Uterus (tissue), 4 donors: ENCODE data around the gene PLEKHG2. TPM values are rescaled to one million over a fixed set of nuclear protein-coding genes. Genes with fewer than 3 reads are reported as not detected.
A peak's percentile ranks its signal among the peaks of the same experiment; 100 is the strongest.

ENCODE experiments used
- DNase-seq, 2 donors: peaks; one replicate each; pipeline ENCODE4 v3.0.0-alpha.2; 2019 to 2020
- H3K27ac ChIP-seq, 2 donors: fragments of 200-600 bp; sonication (generic); 1 replicate in 1 of 2; 2 replicates in 1 of 2; pipeline ENCODE4 v1.5.1; 2016 to 2018
- H3K27me3 ChIP-seq, 2 donors: fragments of 200-600 bp; sonication (generic); one replicate each; pipeline ENCODE4 v1.5.1; 2018 to 2019; ENCODE audit warnings: control low read depth in 1 of 2
- H3K36me3 ChIP-seq, 2 donors: fragments of 200-600 bp; sonication (generic); one replicate each; pipeline ENCODE4 v1.5.1; 2019; ENCODE audit warnings: control low read depth in 1 of 2
- H3K4me1 ChIP-seq, 2 donors: fragments of 200-600 bp; sonication (generic); one replicate each; pipeline ENCODE4 v1.5.1; 2018 to 2019; ENCODE audit warnings: control low read depth in 1 of 2
- H3K4me3 ChIP-seq, 2 donors: fragments of 200-600 bp; sonication (generic); 1 replicate in 1 of 2; 2 replicates in 1 of 2; pipeline ENCODE4 v1.5.1; 2018 to 2019; ENCODE audit warnings: mild to moderate bottlenecking in 1 of 2
- H3K9me3 ChIP-seq, 2 donors: fragments of 200-600 bp; sonication (generic); one replicate each; pipeline ENCODE4 v1.5.1; 2019; ENCODE audit warnings: control low read depth in 1 of 2
- POLR2A ChIP-seq, 2 donors: fragments of 450-650 bp; IDR thresholded peaks; one replicate each; pipeline ENCODE4 v1.6.1; 2016; ENCODE audit warnings: antibody characterized with exemption in 2 of 2, mild to moderate bottlenecking in 1 of 2, moderate library complexity in 1 of 2
- intact Hi-C: fragments of 100-400 bp; cut with DNase I; formaldehyde crosslinking; loops from one replicate; pipeline ENCODE4 v1.15.1; 2023; ENCODE audit warnings: low total_unique reads
- total RNA-seq, 4 donors: library from RNA; depleted of rRNA in 3 of 4; stranded (reverse); fragments of >200 nt in 3 of 4; gene quantifications; one replicate each; pipeline versions ENCODE4 v1.1.0 to v1.2.4, GENCODE V29; 2014 to 2023
- TF ChIP-seq, protein P1 (sequence below), 4 experiments: fragments of 200-600 bp in 2 of 4; fragments of 450-650 bp in 2 of 4; sonication (generic) in 2 of 4; IDR thresholded peaks; one replicate each; pipeline ENCODE4 v1.5.1; 2016 to 2019; ENCODE audit warnings: antibody characterized with exemption in 4 of 4, mild to moderate bottlenecking in 2 of 4, moderate library complexity in 1 of 4
- donor health status: DM: yes; HTN: yes; CAD: no.

The PLEKHG2 gene, protein sequence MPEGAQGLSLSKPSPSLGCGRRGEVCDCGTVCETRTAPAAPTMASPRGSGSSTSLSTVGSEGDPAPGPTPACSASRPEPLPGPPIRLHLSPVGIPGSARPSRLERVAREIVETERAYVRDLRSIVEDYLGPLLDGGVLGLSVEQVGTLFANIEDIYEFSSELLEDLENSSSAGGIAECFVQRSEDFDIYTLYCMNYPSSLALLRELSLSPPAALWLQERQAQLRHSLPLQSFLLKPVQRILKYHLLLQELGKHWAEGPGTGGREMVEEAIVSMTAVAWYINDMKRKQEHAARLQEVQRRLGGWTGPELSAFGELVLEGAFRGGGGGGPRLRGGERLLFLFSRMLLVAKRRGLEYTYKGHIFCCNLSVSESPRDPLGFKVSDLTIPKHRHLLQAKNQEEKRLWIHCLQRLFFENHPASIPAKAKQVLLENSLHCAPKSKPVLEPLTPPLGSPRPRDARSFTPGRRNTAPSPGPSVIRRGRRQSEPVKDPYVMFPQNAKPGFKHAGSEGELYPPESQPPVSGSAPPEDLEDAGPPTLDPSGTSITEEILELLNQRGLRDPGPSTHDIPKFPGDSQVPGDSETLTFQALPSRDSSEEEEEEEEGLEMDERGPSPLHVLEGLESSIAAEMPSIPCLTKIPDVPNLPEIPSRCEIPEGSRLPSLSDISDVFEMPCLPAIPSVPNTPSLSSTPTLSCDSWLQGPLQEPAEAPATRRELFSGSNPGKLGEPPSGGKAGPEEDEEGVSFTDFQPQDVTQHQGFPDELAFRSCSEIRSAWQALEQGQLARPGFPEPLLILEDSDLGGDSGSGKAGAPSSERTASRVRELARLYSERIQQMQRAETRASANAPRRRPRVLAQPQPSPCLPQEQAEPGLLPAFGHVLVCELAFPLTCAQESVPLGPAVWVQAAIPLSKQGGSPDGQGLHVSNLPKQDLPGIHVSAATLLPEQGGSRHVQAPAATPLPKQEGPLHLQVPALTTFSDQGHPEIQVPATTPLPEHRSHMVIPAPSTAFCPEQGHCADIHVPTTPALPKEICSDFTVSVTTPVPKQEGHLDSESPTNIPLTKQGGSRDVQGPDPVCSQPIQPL (N-terminal part only)
- 100 to 1,000 TPM in 1 of 4 donors, 10 to 100 TPM in 1, 1 to 10 TPM in 2; 5.1 to 120 (median 21.6) TPM for total RNA-seq

DNA sequence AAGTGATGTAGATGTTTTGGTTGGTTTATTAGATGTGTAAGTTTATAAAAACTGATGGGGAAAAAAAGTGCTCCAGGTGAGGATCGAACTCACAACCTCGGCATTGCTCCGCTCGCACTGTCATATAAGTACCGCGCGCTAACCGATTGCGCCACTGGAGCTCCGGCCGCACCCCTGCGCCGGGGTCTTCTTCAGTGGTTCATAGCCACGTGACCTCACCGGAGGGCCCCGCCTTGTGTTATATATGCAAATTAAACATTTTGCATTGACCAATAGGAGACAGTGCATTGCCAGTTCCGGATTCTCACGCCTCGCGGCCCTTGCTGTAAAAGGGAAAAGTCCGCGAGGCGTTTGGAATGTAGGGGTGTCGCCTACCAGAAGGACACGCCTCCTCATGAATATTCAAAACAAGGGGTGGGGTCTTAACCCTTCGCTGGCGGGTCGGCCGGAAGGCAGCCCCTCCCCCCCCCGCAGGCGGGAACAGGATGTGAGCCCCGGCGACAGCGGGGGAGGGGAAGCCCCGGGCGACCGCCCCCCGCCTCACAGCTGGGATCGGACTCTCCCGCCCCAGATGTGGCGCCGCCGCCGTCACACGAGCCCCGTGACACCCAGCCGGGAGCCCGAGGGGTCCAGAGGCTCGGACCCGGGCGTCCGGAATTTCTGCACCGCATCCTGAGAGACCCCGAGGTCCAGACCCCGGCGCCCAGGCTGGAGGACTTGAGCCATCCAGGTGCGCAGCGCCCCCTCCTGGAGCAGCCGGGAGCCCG is at the start of gene PLEKHG2:
TSS of gene PLEKHG2 (plus strand) at position 570 of the 767 bp plus-strand sequence. CDS start 1,418 bp downstream, outside the sequence.
- no peaks in the 10 kb centered on the region for H3K36me3 ChIP-seq
- peaks cover 0 to 18% of the 10 kb centered on the region in 2 donors for H3K4me1 ChIP-seq
- TF ChIP-seq, protein P1, sequence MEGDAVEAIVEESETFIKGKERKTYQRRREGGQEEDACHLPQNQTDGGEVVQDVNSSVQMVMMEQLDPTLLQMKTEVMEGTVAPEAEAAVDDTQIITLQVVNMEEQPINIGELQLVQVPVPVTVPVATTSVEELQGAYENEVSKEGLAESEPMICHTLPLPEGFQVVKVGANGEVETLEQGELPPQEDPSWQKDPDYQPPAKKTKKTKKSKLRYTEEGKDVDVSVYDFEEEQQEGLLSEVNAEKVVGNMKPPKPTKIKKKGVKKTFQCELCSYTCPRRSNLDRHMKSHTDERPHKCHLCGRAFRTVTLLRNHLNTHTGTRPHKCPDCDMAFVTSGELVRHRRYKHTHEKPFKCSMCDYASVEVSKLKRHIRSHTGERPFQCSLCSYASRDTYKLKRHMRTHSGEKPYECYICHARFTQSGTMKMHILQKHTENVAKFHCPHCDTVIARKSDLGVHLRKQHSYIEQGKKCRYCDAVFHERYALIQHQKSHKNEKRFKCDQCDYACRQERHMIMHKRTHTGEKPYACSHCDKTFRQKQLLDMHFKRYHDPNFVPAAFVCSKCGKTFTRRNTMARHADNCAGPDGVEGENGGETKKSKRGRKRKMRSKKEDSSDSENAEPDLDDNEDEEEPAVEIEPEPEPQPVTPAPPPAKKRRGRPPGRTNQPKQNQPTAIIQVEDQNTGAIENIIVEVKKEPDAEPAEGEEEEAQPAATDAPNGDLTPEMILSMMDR (IDR thresholded peaks at IDR 0.05): peak; percentile 85 to 90 (median 90)
- TF ChIP-seq POLR2A (IDR thresholded peaks at IDR 0.05): peak; percentile 29 to 58
- intact Hi-C loops: no loop called here
- DNase-seq: peak; percentile 98 to 99
- H3K4me3 ChIP-seq: peak within 1 kb of the TSS; percentile 83 to 98
- no peaks in the 10 kb centered on the region for H3K27me3 ChIP-seq
- H3K27ac ChIP-seq: peak within 1 kb of the TSS; percentile 99 to 100
- no peaks in the 10 kb centered on the region for H3K9me3 ChIP-seq

DNA sequence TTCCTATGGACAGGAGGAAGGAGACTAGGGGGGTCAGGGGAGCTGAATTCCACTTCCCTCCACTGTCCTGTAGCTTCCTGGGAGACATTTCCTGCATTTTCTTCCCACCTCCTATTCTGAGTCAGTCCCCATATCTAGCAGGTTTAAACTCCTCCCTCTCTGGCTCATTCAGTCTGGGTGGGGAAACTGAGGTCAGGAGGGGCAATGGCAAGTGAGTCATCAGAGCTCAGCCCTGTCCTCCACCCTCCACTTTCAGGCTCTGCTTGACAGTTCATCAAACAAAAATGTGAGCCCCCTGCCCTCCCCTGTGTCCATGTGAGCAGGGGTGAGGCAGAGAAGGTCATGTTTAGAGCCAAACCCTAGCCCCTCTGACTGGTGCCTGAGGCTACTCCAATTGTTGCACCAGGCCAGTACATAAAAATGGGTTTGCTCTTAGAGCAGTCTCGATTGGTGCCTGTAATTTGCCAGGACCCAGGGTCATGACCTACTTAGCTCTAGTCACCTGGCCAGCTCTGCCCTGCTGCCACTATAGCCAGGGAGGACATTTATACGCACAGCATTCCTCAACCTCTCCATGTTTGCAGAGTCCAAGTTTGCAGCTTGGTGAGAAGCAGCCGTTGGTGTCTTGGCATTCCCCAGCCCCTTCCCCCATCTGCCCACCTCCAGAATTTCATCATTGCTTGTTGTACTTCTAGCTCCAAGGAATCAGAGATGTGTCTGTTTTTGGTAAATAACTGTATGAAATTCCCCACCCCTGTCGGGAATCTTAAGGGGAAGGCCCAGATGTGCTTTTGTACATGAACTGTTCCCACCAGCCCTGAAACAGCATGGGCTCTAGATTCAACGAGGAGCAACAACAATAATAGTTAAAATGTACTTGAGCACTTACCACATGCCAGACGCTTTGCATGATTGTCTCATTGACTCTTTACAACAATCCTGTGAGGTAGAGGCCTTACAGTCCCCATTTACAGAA is 49.5 kb upstream of the PLEKHG2 start:
- Histone ChIP-seq H3K4me3 (no peak overlapping the region), H3K4me1 (peaks cover 0 to 9% of the 10 kb centered on the region in 2 donors), H3K9me3 (no peaks in the 10 kb centered on the region), H3K27ac (peak overlapping the region; percentile 36 to 68), H3K36me3 (no peaks in the 10 kb centered on the region), H3K27me3 (no peaks in the 10 kb centered on the region)
- TF ChIP-seq POLR2A (IDR thresholded peaks at IDR 0.05): no peak
- TF ChIP-seq, protein P1 (IDR thresholded peaks at IDR 0.05): no peak
- intact Hi-C loops: no loop called here
- DNase-seq: peak in 1 of 2 donors; percentile 54

DNA sequence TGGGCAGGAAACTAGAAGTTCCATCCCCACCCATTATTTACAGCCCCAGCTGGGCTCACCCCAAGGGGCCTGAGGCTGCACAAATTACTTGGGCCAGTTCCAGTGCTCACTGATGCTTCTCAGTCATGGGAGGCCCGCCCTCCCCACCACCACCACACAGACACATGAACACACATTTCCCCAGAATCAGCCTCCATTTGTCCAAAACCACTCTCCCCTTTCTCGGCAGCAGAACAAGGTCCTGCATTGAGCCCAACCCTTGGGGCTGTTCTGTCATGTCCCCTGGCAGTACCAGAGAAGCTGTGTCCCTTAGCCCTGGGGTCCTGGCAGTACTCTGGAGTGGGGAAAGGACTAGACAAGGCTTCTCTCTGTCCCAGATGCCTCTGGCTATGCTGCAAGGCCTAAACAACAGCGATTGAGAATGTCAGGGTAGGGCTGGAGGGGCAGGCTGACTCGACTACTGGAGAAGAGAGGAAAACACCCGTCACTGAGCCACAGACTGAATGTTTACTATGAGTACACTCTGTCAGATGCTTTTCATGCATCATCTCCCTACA is 48.5 kb upstream of the PLEKHG2 start:
- peaks cover 0 to 9% of the 10 kb centered on the region in 2 donors for H3K4me1 ChIP-seq
- peak overlapping the region; percentile 33 to 61 for H3K27ac ChIP-seq
- DNase-seq: peak in 1 of 2 donors; percentile 50

More for the DNA sequence above, 48.5 kb upstream of the PLEKHG2 start:
- Histone ChIP-seq H3K27me3 (no peaks in the 10 kb centered on the region), H3K4me3 (no peak overlapping the region), H3K9me3 (no peaks in the 10 kb centered on the region), H3K36me3 (no peaks in the 10 kb centered on the region)
- no peak for TF ChIP-seq POLR2A (IDR thresholded peaks at IDR 0.05)
- TF ChIP-seq, protein P1 (IDR thresholded peaks at IDR 0.05): no peak
- intact Hi-C loops: no loop called here
